K562 (cell line): ENCODE data around the gene CARM1. TPM values are rescaled to one million over a fixed set of nuclear protein-coding genes. Genes with fewer than 3 reads are reported as not detected.

Source experiments
- AFF4 ChIP-seq: sonication (generic); formaldehyde crosslinking; IDR thresholded peaks from 2 replicates; pipeline ENCODE4 v1.8.0; 2023; ENCODE audit warnings: mild to moderate bottlenecking, missing genetic modification reagents
- CTCFL ChIP-seq: IDR thresholded peaks from 2 replicates; pipeline ENCODE4 v1.6.1; 2011; ENCODE audit warnings: borderline replicate concordance, low read depth, mild to moderate bottlenecking, moderate library complexity, low read length; ENCODE audit not compliant: insufficient read depth, poor library complexity, severe bottlenecking
- EWSR1 ChIP-seq: fragments of 450-650 bp; IDR thresholded peaks from 2 replicates; pipeline ENCODE4 v1.6.1; 2018; ENCODE audit warnings: borderline replicate concordance, mild to moderate bottlenecking, low read depth, moderate library complexity; ENCODE audit not compliant: partially characterized antibody
- HDAC6 ChIP-seq: IDR thresholded peaks from 2 replicates; pipeline ENCODE4 v1.6.1; 2012; ENCODE audit warnings: low read depth, mild to moderate bottlenecking, control low read depth, inconsistent platforms, low read length, moderate library complexity
- MCM7 ChIP-seq, 2 experiments: fragments of 450-650 bp; IDR thresholded peaks; 2 replicates each; pipeline ENCODE4 v1.6.1; 2016 to 2018
- MTF1 ChIP-seq: fragments of 250-450 bp; sonication (Bioruptor Pico); IDR thresholded peaks from 2 replicates; pipeline ENCODE4 v1.9.0; 2021; ENCODE audit warnings: moderate library complexity, mild to moderate bottlenecking, inconsistent platforms, borderline replicate concordance
- MXD1 ChIP-seq: fragments of 250-450 bp; sonication (Bioruptor Pico); IDR thresholded peaks from 2 replicates; pipeline ENCODE4 v1.8.0; 2021; ENCODE audit warnings: borderline replicate concordance, mild to moderate bottlenecking, moderate library complexity; ENCODE audit not compliant: poor library complexity, severe bottlenecking
- NR2C2 ChIP-seq, 2 experiments: fragments of 200-800 bp in 1 of 2; sonication (Bioruptor generic) in 1 of 2; sonication (generic) in 1 of 2; formaldehyde crosslinking in 1 of 2; IDR thresholded peaks; 2 replicates each; pipeline versions ENCODE4 v1.6.1 to v1.8.0; 2016 to 2022; ENCODE audit warnings: mild to moderate bottlenecking in 1 of 2, missing compliant biosample characterization in 1 of 2, missing genetic modification characterization in 1 of 2, missing genetic modification reagents in 1 of 2
- PCBP2 ChIP-seq: fragments of 200-400 bp; formaldehyde crosslinking; IDR thresholded peaks from 2 replicates; pipeline ENCODE4 v1.6.1; 2018; ENCODE audit warnings: low read length, low read depth, mild to moderate bottlenecking, moderate library complexity; ENCODE audit not compliant: poor library complexity, severe bottlenecking
- SMARCC2 ChIP-seq: fragments of 450-650 bp; IDR thresholded peaks from 2 replicates; pipeline ENCODE4 v1.6.1; 2017; ENCODE audit warnings: antibody characterized with exemption, moderate library complexity, mild to moderate bottlenecking, low read depth
- TOE1 ChIP-seq, 2 experiments: fragments of 450-650 bp in 1 of 2; sonication (generic) in 1 of 2; formaldehyde crosslinking in 1 of 2; IDR thresholded peaks; 2 replicates each; pipeline versions ENCODE4 v1.7.1 to v1.8.0; 2016 to 2022; ENCODE audit warnings: borderline replicate concordance in 2 of 2, mild to moderate bottlenecking in 2 of 2, antibody characterized with exemption in 1 of 2, inconsistent platforms in 1 of 2, low read depth in 1 of 2, missing genetic modification reagents in 1 of 2, moderate library complexity in 1 of 2
- USF1 ChIP-seq: sonication (generic); formaldehyde crosslinking; IDR thresholded peaks from 2 replicates; pipeline ENCODE4 v1.9.0; 2022; ENCODE audit warnings: mild to moderate bottlenecking, missing genetic modification reagents
- ZNF274 ChIP-seq: IDR thresholded peaks from 2 replicates; pipeline ENCODE4 v1.6.1; 2011; ENCODE audit warnings: low read depth, mild to moderate bottlenecking, low read length, moderate library complexity, borderline replicate concordance
- polyA plus RNA-seq, 8 experiments: library from polyadenylated mRNA; depleted of rRNA in 4 of 8; stranded (reverse) in 5 of 8; unstranded in 3 of 8; fragments of >200 nt; fragmentation: Nextera tagmentation in 2 of 8; fragmentation: Illumina TruSeq in 1 of 8; extraction: Ambion mirVana in 2 of 8; extraction: Trizol in 1 of 8; gene quantifications; 2 replicates each; pipeline versions ENCODE4 v1.2.1 to v1.2.3, GENCODE V29; 2011 to 2014; ENCODE audit warnings: inconsistent platforms in 1 of 8, missing spikeins in 1 of 8
- total RNA-seq, 7 experiments: library from RNA; depleted of rRNA in 6 of 7; stranded (reverse); fragments of >200 nt in 6 of 7; fragmentation: Illumina TruSeq in 2 of 7; extraction: Trizol in 2 of 7; gene quantifications; 2 replicates each; pipeline versions ENCODE4 v1.2.1 to v1.2.3, GENCODE V29; 2011 to 2021; ENCODE audit warnings: low replicate concordance in 1 of 7

CARM1 gene
- total and polyA plus RNA-seq, 9 of the 15 experiments (the other 6 are each of a cell fraction or from before 2014, with no cell fraction given) = 0.36 to 86.0 (median 29.7) TPM

GRCh38 chr19:10836479-10837330 lies 34.6 kb upstream of the CARM1 start (continued):
- TF ChIP-seq NR2C2 (CRISPR knock-in tag; IDR thresholded peaks at IDR 0.05) = peak; percentile 91
- peak; percentile 93 for TF ChIP-seq NR2C2 (tag; IDR thresholded peaks at IDR 0.05)
- peak; percentile 97 for TF ChIP-seq AFF4 (CRISPR knock-in tag)
- TF ChIP-seq SMARCC2 = no peak
- TF ChIP-seq ZNF274 = no peak
- TF ChIP-seq MXD1 (CRISPR knock-in tag) = peak; percentile 28
- TF ChIP-seq MCM7 (IDR thresholded peaks at IDR 0.05) = no peak
- no peak for TF ChIP-seq EWSR1
- TF ChIP-seq MTF1 (CRISPR knock-in tag) = peak; percentile 81
- TF ChIP-seq CTCFL = no peak
- TF ChIP-seq PCBP2 = no peak
- TF ChIP-seq TOE1 (IDR thresholded peaks at IDR 0.05; ENCODE audit: borderline replicate concordance) = peak; percentile 88
- TF ChIP-seq TOE1 (CRISPR knock-in tag; IDR thresholded peaks at IDR 0.05; ENCODE audit: borderline replicate concordance, low read depth) = peak; percentile 95; the same call in 1 of the 2 replicates
- TF ChIP-seq HDAC6 = no peak
- peak; percentile 98 for TF ChIP-seq USF1 (CRISPR knock-in tag)
